ENCODE data around the gene MPHOSPH10.

DNA sequence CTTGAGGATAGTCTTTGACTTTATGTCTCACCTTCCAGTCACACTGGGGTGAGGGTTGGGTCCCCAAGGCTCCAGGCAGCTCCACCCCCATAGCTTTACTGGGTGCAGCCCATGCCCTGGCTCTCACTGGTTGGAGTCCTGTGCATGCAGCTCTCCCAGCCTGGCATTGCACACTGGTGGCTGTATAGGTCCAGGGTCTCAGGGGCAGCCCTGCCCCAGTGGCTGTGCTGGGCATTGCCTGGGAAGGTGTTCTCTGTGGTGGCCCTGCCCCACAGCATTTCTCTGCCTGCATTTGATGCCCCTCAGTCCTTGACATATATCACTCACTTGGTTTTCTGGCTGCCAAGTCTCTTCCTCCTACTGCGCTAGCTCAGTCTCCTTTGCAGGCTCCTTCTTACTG lies 21.2 kb downstream of the MPHOSPH10 start:
- TF ChIP-seq POLR2A (IDR thresholded peaks at IDR 0.05) (no peak), CTCF (IDR thresholded peaks at IDR 0.05) (no peak), POLR2AphosphoS5 (IDR thresholded peaks at IDR 0.05; ENCODE audit: insufficient read depth in 1 of 2, low read depth in 1 of 2) (no peak)

All from vagina (tissue), 2 donors.